K562 (cell line): Measurements from ENCODE around the gene RAI1. TPM values are rescaled to one million over a fixed set of nuclear protein-coding genes. Genes with fewer than 3 reads are reported as not detected.

Experiments
- CBX8 ChIP-seq: fragments of 200-600 bp; sonication (generic); IDR thresholded peaks from 2 replicates; pipeline ENCODE4 v1.6.1; 2012; ENCODE audit warnings: borderline replicate concordance, mixed run types, low read depth, mild to moderate bottlenecking, moderate library complexity, mixed read lengths, low read length, control low read depth, inconsistent platforms; ENCODE audit not compliant: poor library complexity, severe bottlenecking; ENCODE audit errors: extremely low read depth
- ESRRA ChIP-seq: fragments of 450-650 bp; IDR thresholded peaks from 2 replicates; pipeline ENCODE4 v1.6.1; 2014; ENCODE audit warnings: low read depth, mild to moderate bottlenecking, moderate library complexity, borderline replicate concordance
- FOXJ2 ChIP-seq: fragments of 200-800 bp; sonication (Bioruptor generic); IDR thresholded peaks from 2 replicates; pipeline ENCODE4 v1.6.1; 2016; ENCODE audit warnings: missing genetic modification characterization, missing compliant biosample characterization
- FOXJ3 ChIP-seq: sonication (generic); formaldehyde crosslinking; IDR thresholded peaks from 2 replicates; pipeline ENCODE4 v1.4.0; 2020; ENCODE audit warnings: mild to moderate bottlenecking, missing genetic modification reagents
- GATA2 ChIP-seq: sonication (generic); formaldehyde crosslinking; IDR thresholded peaks from 2 replicates; pipeline ENCODE4 v1.4.0; 2020; ENCODE audit warnings: mild to moderate bottlenecking, missing genetic modification reagents
- MCM5 ChIP-seq: fragments of 450-650 bp; IDR thresholded peaks from 2 replicates; pipeline ENCODE4 v1.6.1; 2016; ENCODE audit warnings: low read depth
- OTX1 ChIP-seq: fragments of 450-650 bp; formaldehyde crosslinking; IDR thresholded peaks from 2 replicates; pipeline ENCODE4 v1.4.0; 2022; ENCODE audit warnings: mild to moderate bottlenecking
- RBM25 ChIP-seq: fragments of 200-400 bp; formaldehyde crosslinking; IDR thresholded peaks from 2 replicates; pipeline ENCODE4 v1.6.1; 2018; ENCODE audit warnings: low read length, low read depth, moderate library complexity; ENCODE audit not compliant: severe bottlenecking
- YY1 ChIP-seq, 3 experiments: IDR thresholded peaks; 2 replicates each; pipeline ENCODE4 v1.6.1; 2011; ENCODE audit warnings: low read length in 2 of 3, mild to moderate bottlenecking in 2 of 3, moderate library complexity in 2 of 3, borderline replicate concordance in 1 of 3, control low read depth in 1 of 3, low read depth in 1 of 3; ENCODE audit not compliant: insufficient read depth in 3 of 3, insufficient replicate concordance in 2 of 3, control insufficient read depth in 1 of 3, insufficient read length in 1 of 3; ENCODE audit errors: extremely low read depth in 1 of 3
- ZC3H4 ChIP-seq: sonication (generic); formaldehyde crosslinking; IDR thresholded peaks from 2 replicates; pipeline ENCODE4 v1.9.0; 2021; ENCODE audit warnings: missing genetic modification reagents, borderline replicate concordance
- ZFPM2 ChIP-seq: fragments of 250-450 bp; sonication (Bioruptor Pico); IDR thresholded peaks from 2 replicates; pipeline ENCODE4 v1.5.1; 2022; ENCODE audit warnings: mild to moderate bottlenecking
- ZNF165 ChIP-seq: fragments of 250-450 bp; sonication (Bioruptor Pico); IDR thresholded peaks from 2 replicates; pipeline ENCODE4 v1.4.0; 2020; ENCODE audit warnings: borderline replicate concordance
- ZNF644 ChIP-seq: fragments of 200-800 bp; sonication (Bioruptor generic); IDR thresholded peaks from 2 replicates; pipeline ENCODE4 v1.6.1; 2016; ENCODE audit warnings: low read depth, missing genetic modification characterization, missing compliant biosample characterization
- polyA plus RNA-seq, 8 experiments: library from polyadenylated mRNA; depleted of rRNA in 4 of 8; stranded (reverse) in 5 of 8; unstranded in 3 of 8; fragments of >200 nt; fragmentation: Nextera tagmentation in 2 of 8; fragmentation: Illumina TruSeq in 1 of 8; extraction: Ambion mirVana in 2 of 8; extraction: Trizol in 1 of 8; gene quantifications; 2 replicates each; pipeline versions ENCODE4 v1.2.1 to v1.2.3, GENCODE V29; 2011 to 2014; ENCODE audit warnings: inconsistent platforms in 1 of 8, missing spikeins in 1 of 8
- total RNA-seq, 7 experiments: library from RNA; depleted of rRNA in 6 of 7; stranded (reverse); fragments of >200 nt in 6 of 7; fragmentation: Illumina TruSeq in 2 of 7; extraction: Trizol in 2 of 7; gene quantifications; 2 replicates each; pipeline versions ENCODE4 v1.2.1 to v1.2.3, GENCODE V29; 2011 to 2021; ENCODE audit warnings: low replicate concordance in 1 of 7
- TF ChIP-seq, protein P1 (sequence below): fragments of 450-650 bp; formaldehyde crosslinking; IDR thresholded peaks from 2 replicates; pipeline ENCODE4 v1.4.0; 2020; ENCODE audit warnings: mild to moderate bottlenecking, mixed read lengths
- TF ChIP-seq, protein P2 (sequence below): fragments of 250-450 bp; sonication (Bioruptor Pico); IDR thresholded peaks from 2 replicates; pipeline ENCODE4 v1.9.0; 2021; ENCODE audit warnings: mild to moderate bottlenecking
- TF ChIP-seq, protein P3 (sequence below): fragments of 250-450 bp; sonication (Bioruptor Pico); IDR thresholded peaks from 2 replicates; pipeline ENCODE4 v1.8.0; 2021; ENCODE audit warnings: moderate library complexity, mild to moderate bottlenecking, inconsistent platforms
- TF ChIP-seq, protein P4 (sequence below): fragments of 450-650 bp; formaldehyde crosslinking; IDR thresholded peaks from 2 replicates; pipeline ENCODE4 v1.4.0; 2020; ENCODE audit warnings: mild to moderate bottlenecking, moderate library complexity
- TF ChIP-seq, protein P5 (sequence below): IDR thresholded peaks from 3 replicates; pipeline ENCODE4 v1.6.1; 2011; ENCODE audit warnings: borderline replicate concordance, mild to moderate bottlenecking; ENCODE audit not compliant: insufficient read length, insufficient read depth
- TF ChIP-seq, protein P6 (sequence below): sonication (generic); formaldehyde crosslinking; IDR thresholded peaks from 2 replicates; pipeline ENCODE4 v1.8.0; 2022; ENCODE audit warnings: missing genetic modification reagents, mild to moderate bottlenecking, borderline replicate concordance

RAI1 gene
- total and polyA plus RNA-seq, 9 of the 15 experiments (the other 6 are each of a cell fraction or from before 2014, with no cell fraction given): 0.68 to 19.9 (median 5.5) TPM

DNA sequence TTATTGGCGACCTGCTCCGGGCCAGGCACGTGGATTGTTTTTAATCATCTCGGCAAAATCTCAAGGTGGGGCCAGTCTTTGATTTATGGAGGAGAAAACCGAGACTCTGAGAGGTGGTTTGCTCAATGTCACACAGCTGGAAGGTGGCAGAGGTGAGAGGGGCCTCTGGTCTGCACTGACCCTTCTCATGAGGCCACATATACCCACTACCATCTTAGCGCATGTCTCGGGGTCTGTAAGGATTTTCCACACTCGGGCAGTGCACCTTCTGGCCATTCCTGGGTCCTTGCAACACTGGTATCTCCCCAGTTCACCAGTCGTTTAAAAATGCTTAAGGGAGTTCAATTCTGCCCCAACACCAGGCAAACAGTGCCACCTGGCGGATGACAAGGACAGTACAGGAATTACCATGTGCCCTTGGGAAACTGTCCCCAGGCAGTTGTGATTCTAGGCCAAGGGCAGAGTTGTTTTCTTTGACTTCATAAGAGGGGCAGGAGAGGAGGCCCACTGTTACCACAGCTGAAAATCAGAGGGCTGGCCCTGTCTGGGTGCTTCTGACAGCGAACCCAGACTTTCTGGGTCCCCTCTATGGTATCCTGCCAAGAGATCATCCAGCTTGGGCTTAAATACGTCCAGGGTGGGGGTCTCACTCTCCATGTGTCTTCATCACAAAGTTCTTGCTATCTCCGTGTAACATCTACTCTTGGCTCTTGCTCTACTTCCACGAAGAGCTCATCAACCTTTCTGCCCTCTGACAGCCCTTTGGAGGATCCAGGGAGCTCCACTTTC is 39.4 kb upstream of the RAI1 start (continued):
- TF ChIP-seq MCM5: no peak
- TF ChIP-seq, protein P1, sequence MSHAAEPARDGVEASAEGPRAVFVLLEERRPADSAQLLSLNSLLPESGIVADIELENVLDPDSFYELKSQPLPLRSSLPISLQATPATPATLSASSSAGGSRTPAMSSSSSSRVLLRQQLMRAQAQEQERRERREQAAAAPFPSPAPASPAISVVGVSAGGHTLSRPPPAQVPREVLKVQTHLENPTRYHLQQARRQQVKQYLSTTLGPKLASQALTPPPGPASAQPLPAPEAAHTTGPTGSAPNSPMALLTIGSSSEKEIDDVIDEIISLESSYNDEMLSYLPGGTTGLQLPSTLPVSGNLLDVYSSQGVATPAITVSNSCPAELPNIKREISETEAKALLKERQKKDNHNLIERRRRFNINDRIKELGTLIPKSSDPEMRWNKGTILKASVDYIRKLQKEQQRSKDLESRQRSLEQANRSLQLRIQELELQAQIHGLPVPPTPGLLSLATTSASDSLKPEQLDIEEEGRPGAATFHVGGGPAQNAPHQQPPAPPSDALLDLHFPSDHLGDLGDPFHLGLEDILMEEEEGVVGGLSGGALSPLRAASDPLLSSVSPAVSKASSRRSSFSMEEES: no peak
- TF ChIP-seq ZC3H4 (CRISPR knock-in tag): no peak
- TF ChIP-seq, protein P2, sequence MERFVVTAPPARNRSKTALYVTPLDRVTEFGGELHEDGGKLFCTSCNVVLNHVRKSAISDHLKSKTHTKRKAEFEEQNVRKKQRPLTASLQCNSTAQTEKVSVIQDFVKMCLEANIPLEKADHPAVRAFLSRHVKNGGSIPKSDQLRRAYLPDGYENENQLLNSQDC (CRISPR knock-in tag): no peak
- TF ChIP-seq OTX1 (CRISPR knock-in tag): no peak
- TF ChIP-seq, protein P3, sequence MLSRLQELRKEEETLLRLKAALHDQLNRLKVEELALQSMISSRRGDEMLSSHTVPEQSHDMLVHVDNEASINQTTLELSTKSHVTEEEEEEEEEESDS (CRISPR knock-in tag): no peak
- no peak for TF ChIP-seq YY1 (IDR thresholded peaks at IDR 0.05; ENCODE audit: borderline replicate concordance in 1 of 3, control insufficient read depth in 1 of 3, extremely low read depth in 1 of 3, insufficient read depth in 3 of 3, insufficient read length in 1 of 3, insufficient replicate concordance in 2 of 3, low read depth in 1 of 3, low read length in 2 of 3)
- no peak for TF ChIP-seq ZNF644
- no peak for TF ChIP-seq FOXJ2
- TF ChIP-seq, protein P4, sequence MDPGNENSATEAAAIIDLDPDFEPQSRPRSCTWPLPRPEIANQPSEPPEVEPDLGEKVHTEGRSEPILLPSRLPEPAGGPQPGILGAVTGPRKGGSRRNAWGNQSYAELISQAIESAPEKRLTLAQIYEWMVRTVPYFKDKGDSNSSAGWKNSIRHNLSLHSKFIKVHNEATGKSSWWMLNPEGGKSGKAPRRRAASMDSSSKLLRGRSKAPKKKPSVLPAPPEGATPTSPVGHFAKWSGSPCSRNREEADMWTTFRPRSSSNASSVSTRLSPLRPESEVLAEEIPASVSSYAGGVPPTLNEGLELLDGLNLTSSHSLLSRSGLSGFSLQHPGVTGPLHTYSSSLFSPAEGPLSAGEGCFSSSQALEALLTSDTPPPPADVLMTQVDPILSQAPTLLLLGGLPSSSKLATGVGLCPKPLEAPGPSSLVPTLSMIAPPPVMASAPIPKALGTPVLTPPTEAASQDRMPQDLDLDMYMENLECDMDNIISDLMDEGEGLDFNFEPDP (CRISPR knock-in tag): no peak
- TF ChIP-seq, protein P5, sequence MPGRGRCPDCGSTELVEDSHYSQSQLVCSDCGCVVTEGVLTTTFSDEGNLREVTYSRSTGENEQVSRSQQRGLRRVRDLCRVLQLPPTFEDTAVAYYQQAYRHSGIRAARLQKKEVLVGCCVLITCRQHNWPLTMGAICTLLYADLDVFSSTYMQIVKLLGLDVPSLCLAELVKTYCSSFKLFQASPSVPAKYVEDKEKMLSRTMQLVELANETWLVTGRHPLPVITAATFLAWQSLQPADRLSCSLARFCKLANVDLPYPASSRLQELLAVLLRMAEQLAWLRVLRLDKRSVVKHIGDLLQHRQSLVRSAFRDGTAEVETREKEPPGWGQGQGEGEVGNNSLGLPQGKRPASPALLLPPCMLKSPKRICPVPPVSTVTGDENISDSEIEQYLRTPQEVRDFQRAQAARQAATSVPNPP: no peak
- no peak for TF ChIP-seq RBM25
- no peak for TF ChIP-seq GATA2 (CRISPR knock-in tag)
- TF ChIP-seq ESRRA: peak; percentile 40; the same call in 1 of the 2 replicates
- no peak for TF ChIP-seq CBX8
- TF ChIP-seq FOXJ3 (CRISPR knock-in tag): no peak
- TF ChIP-seq ZFPM2 (CRISPR knock-in tag): no peak
- no peak for TF ChIP-seq ZNF165
- TF ChIP-seq, protein P6, sequence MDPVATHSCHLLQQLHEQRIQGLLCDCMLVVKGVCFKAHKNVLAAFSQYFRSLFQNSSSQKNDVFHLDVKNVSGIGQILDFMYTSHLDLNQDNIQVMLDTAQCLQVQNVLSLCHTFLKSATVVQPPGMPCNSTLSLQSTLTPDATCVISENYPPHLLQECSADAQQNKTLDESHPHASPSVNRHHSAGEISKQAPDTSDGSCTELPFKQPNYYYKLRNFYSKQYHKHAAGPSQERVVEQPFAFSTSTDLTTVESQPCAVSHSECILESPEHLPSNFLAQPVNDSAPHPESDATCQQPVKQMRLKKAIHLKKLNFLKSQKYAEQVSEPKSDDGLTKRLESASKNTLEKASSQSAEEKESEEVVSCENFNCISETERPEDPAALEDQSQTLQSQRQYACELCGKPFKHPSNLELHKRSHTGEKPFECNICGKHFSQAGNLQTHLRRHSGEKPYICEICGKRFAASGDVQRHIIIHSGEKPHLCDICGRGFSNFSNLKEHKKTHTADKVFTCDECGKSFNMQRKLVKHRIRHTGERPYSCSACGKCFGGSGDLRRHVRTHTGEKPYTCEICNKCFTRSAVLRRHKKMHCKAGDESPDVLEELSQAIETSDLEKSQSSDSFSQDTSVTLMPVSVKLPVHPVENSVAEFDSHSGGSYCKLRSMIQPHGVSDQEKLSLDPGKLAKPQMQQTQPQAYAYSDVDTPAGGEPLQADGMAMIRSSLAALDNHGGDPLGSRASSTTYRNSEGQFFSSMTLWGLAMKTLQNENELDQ (CRISPR knock-in tag): no peak
